GM11168 (cell line): ENCODE results near the gene RCOR2.
"Not testable (repeated sequence)": the region's sequence is repeated elsewhere in the genome, so short reads cannot be mapped to it uniquely, and the experiment has no call there.

ENCODE experiments used
- in situ Hi-C: fragments of 300-500 bp; cut with MboI; formaldehyde crosslinking; loops from one replicate; pipeline ENCODE4 v1.12.0; 2022; ENCODE audit warnings: low sequenced_read_pairs; ENCODE audit not compliant: unreplicated experiment

The RCOR2 gene

GRCh38 chr11:63916837-63917691 lies at the start of gene RCOR2:
Gene RCOR2, minus strand, starts transcription at chr11:63917164. Its CDS starts 708 bp downstream, at chr11:63916456.
- in situ Hi-C loops, result no loop called here

- in situ Hi-C loops, result no loop called here
Observed at GRCh38 chr11:63966444-63966843, 49.5 kb upstream of the RCOR2 start.

GRCh38 chr11:63963895-63964294 lies 46.9 kb upstream of the RCOR2 start:
- in situ Hi-C loops, result not testable (repeated sequence)

DNA sequence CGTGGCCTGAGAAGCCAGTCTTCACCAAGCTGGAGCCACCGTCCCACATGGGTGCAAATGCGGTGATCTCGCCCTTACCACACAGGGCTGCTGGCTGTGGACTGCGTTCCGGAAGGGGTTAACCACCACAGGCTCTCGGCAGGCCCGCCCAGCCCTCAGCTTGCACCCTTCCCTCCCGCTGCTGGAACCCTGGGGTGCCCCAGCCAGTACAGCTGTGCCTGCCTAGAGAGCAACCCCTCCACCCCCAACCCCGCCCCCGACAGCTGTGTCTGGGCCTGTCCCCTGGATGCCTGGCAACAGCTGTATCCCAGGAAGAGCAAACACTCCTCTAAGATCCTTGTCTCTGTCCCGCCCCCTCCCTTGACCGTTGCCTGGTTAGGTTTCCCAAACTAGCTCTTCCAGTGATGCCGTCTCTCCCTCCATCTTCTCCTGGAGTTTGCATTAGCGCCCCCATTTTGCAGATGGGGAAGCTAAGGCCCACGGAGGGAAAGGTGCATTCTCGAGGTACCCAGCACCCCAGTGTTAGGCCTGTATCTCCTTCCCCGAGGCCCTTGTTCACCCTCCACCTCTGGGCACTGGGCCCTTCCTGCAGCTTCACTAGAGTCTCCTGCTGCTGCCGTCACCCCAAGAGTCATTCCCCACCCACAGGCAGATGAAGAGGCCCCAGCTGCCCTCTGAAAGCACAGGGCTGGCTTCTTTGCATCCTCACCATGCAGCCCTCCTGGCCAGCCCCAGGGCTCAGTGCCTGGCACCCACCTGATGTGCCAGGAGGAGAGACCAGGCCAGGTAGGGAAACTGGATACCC lies 44.8 kb upstream of the RCOR2 start:
- in situ Hi-C loops, result no loop called here

DNA sequence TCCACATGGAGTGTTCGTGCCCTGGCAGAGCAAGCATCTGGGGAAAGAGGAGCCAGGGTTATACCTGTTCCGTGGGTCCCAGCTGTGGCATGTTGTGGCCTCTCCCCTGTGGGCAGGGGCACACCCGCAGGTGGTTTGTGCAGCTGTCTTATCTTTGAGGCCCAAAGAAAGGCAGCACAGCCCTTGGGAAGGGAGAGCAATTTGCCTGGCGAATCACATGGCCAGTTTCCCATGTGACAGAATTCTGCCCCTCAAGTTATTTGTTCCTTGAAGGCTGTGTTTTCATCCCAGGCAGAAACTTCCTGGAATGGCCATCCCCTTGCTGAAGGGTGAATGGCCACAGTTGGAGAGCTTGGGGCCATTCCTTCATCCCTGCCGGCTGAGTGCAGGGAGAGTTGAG lies 41.0 kb upstream of the RCOR2 start:
- in situ Hi-C loops, result no loop called here

DNA sequence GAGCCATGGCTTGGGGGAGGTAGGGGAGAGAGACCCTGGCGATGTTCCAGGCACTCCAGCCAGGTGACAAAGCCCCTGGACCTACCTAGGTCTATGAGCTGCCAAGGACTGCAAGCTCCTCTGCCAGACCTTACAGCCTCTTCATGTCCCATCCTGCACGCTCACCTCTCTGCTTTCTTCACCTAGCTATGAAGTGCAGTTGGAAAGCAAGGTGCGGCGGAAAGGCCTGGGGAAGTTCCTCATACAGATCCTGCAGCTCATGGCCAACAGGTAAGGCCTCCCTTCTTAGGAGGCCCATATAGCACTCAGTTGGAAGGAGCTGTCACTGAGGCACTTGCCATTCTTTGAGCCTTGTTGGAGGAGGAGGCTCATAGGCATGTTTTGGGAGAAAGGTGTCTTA lies 35.6 kb upstream of the RCOR2 start:
- in situ Hi-C loops, result no loop called here

- in situ Hi-C loops, result no loop called here
Observed at GRCh38 chr11:63951779-63952536, 35.0 kb upstream of the RCOR2 start.

GRCh38 chr11:63945477-63946163 lies 28.7 kb upstream of the RCOR2 start:
- in situ Hi-C loops, result no loop called here

GRCh38 chr11:63944987-63945386 lies 28.0 kb upstream of the RCOR2 start:
- in situ Hi-C loops, result no loop called here

GRCh38 chr11:63942803-63943202 lies 25.8 kb upstream of the RCOR2 start:
- in situ Hi-C loops, result no loop called here

DNA sequence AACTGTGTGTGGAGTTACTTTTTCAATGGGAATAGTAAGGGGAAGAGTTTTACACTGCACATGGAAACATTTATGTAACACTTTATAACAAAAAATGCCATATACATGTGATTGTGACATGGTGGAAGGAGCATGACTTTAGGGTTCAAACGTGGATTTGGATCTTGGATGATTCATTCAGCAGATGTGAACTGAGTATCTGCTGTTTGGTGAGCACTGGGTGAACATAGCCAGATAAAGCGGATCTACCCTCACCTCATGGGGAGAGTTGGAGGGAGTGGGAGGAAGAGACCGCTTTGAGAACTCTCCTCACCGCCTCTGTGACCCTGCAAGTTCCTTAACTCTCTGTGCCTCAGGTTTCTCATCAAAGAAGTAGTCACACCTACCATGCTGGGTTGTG lies 24.9 kb upstream of the RCOR2 start:
- in situ Hi-C loops, result no loop called here

- in situ Hi-C loops, result no loop called here
Observed at GRCh38 chr11:63940786-63941185, 23.8 kb upstream of the RCOR2 start.

GRCh38 chr11:63939397-63939891 lies 22.5 kb upstream of the RCOR2 start:
- in situ Hi-C loops, result no loop called here

- in situ Hi-C loops, result no loop called here
Observed at GRCh38 chr11:63938479-63939396, 21.8 kb upstream of the RCOR2 start, which contains the start of gene NAA40. Gene NAA40, plus strand, starts transcription at chr11:63939002. Its CDS starts 95 bp downstream, at chr11:63939097.

DNA sequence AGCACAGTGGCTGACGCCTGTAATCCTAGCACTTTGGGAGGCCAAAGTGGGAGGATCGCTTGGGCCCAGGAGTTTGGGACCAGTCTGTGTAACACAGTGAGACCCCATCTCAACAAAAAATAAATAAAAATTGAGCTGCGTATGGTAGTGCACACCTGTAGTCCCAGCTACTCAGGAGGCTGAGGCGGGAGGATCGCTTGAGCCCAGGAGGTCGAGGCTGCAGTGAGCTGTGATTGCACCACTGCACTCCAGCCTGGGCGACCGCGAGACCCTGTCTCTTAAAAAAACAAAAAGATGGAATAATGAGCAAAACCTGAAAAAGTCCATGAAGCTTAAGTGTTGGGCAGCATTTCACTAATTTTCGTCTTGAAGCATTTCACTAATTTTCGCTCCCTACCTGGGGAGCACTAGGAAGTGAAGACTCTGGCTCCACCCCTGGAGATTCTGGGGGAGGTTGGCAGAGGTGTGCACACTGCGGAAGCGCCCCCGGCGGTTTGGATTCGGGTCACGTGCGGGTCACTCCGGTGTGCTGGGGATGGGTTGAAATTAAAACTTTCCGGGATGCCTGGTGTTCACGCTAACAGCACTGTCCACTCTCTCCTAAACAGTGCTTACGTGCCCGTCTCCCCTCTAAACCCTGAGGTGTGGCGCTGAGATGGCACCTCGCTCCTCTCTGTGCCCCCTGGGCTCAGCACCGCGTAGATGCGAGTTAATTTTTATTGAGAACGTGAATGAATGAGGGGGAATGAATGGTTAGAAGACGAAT lies 20.9 kb upstream of the RCOR2 start:
- in situ Hi-C loops, result no loop called here

DNA sequence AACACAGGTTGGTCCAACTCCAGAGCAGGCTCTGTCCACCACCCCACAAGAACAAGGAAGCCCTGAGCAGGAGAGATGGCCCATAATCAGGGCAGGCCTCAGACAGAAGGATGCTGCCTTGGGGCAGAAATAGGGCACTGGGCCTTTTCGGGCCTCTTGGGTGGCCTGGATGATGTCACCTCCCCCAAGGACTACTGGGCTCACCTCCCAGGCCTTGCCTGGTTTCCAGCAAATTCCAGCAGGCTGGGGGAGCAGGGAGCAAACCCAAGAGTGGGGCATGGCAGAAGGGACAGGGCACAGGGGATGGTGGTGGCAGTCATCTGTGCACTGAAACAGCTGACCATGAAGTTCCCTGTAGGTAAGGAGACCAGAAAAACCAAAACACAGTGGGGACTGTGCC lies 16.5 kb upstream of the RCOR2 start:
- in situ Hi-C loops, result no loop called here

- in situ Hi-C loops, result no loop called here
Observed at GRCh38 chr11:63931876-63932275, 14.9 kb upstream of the RCOR2 start.

- in situ Hi-C loops, result no loop called here
Observed at GRCh38 chr11:63931045-63931444, 14.1 kb upstream of the RCOR2 start.
